T-helper 9 cell (primary cell): Measurements from ENCODE around the gene SAP25.
A peak's percentile ranks its signal among the peaks of the same experiment; 100 is the strongest.
"Not testable (repeated sequence)": the region's sequence is repeated elsewhere in the genome, so short reads cannot be mapped to it uniquely, and the experiment has no call there.

ENCODE experiments used
- DNase-seq: peaks from one replicate; pipeline ENCODE4 v3.0.0-alpha.2; 2020

SAP25 gene

GRCh38 chr7:100575206-100575631, 1.5 kb upstream of the SAP25 start:
- DNase-seq = no peak

GRCh38 chr7:100574362-100575205, 884 bp upstream of the SAP25 start:
- no peak for DNase-seq

DNA sequence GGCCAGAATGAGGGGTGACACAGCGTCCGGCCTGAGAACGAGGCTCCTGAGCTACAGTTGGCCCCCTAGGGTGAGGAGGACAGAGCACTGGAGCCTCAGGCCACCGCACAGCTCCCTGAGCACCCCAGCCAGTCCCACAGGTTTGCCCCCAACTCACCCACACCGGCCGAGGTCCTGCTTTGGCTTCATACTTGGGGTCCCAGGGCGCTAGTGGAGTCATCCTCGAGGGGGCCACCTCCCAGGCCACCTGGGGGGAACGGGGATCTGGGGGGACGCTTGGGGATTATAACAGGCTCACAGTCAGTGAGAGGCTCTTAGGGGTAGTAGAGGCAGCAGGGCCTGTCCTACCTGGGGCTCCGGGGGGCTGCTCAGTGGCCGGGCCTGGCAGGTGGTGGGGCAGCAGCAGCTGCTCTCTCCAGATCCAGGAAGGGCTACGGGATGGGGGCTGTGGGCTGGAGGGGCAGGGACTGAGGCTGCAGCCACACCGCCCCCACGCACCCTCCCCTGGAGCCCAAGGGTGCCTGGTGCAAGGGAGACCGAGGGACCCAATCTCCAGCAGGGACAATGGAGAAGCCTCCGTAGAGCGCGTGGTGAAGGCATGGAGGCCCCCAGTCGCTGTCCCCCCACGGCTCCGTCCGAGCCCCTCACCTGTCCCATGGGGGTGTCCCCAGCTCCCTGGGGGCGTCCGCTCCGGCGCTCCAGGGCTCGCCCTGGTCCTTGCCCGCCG, 588 bp downstream of the SAP25 start:
- DNase-seq = no peak

GRCh38 chr7:100572281-100572948, 1.3 kb downstream of the SAP25 start:
- DNase-seq = no peak

DNA sequence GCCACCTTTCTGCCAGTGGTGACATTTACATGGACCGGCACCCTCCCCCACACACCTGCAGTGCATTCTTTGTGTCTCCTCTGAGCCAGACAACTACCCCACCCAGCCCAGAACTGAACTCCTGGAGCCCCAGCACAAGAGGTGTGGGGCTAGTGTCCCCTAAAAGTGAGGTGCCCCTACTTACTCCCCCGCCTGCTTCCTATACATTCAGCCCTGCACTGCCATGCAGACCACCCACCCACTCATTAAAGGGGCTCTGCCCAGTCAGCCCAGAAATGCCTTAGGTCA, 1.9 kb downstream of the SAP25 start:
- DNase-seq = no peak

DNA sequence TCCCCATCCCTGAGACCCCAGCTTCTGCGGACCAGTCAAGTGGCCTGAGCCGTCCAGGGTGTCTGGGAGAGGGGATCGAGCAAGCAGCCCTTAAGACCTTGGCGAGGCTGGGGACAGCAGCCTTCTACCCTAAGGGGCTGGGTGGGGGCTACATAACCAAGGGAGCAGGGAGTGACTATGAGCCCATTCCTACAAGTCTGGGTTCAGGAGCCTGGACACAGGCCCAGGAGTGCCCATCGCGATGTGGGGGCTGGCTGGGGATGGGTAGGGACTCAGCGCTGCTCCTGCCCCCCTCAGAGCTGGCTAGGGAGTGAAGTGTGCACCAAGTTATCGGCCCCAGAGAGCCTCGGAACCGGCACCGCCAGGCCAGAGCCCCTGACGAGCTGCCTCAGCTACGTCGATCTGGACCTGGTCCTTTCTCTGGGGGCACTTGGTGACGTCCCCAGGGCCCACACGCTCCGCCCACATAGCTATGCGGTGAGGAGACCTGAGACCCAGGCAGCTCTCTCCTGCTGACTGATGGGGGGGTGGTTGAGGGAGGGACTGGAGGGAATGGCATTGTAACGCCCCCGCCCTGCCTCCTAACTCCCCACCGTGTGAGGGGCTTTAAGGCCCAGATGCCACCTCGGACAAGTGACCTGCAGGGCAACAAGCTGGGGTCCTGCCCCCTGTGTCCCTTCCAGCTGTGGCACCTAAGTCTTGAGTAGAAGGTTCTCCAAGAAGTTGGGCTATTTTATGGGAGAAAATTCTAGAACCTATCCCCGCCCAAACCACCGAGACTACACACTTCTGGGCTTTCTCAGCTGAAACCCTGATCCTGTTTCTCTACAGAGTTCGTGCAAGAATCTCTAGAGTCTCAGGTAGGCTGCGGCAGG, 2.5 kb downstream of the SAP25 start:
- no peak for DNase-seq

DNA sequence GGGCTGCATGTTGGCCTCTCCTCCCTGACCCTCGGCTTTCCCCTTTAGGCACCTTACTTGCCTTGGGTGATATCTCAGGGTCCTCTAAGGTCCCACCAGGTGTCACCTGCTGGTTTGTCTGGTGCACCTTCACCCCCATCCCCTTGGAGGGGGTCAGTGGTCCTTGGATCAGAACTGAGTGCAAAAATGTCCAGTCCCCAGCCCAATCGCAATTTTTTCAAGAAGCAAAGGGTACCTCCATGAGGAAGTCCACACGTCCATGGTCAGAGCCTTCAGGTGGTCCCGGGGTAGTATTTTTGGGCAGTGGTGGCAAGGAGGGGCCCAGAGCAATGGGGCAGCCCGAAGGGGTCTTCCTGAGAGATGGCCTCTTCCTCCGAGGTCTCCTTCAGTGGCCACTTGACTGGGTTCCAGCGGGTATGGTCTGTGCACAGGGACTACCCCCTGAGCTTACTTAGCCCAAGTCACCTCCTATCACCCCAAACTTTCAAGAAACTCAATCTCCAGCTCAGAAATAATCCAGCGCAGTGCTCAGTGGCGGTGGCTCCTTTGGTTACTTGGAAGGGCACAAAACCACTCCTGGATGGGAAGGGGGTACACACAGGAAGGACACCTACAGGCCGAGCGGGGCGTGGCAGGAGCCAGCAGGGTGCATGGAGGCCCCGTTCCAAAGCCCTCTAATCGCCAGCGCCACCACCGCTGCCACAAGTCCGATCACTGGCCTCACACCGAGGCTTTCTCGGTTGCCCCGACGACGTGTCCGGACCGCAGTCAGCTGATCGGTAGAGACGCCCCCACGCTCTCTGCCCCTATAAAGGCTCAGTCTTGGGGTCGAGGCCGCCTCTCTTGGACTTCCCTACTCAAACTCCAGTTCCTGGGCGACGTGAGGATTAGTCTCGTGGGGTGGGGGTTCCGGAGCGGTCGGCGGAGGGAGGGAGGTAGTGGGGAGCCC, 4.5 kb downstream of the SAP25 start:
- peak; percentile 34 for DNase-seq

DNA sequence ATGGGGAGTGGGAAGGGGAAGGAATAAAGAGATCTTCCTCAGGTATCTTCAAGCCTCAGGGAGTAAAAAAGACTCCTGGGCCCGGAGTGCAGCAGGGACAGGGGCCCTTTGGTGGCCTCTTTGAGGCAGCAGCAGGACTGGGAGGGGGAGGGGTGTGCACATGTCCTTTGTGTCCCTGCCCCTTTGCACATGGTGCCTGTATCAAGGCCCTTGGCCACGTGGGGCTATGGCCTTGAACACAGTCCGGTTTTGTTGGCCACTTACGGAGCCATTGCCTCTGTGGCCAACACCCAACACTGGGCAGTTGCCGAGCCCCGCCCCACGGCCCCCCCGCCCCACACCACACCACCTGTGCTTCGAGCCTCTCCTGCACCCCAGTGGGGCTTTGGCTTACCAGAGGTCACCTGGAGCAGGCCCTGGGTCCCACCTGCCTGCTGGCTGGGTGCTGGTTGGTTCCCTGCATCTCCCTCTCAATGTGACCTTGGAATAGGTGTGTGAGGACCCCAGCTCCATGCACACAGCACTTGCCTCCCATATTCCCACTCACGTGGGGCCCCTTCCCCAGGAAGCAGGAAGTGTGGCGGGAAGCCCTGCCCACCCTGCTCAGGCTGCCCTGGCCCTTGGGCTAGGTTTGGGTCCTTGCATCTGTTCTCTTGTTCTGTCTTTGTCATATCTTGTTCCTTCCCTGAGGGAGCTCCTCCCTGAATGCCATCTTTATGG, 5.4 kb downstream of the SAP25 start:
- DNase-seq = no peak

DNA sequence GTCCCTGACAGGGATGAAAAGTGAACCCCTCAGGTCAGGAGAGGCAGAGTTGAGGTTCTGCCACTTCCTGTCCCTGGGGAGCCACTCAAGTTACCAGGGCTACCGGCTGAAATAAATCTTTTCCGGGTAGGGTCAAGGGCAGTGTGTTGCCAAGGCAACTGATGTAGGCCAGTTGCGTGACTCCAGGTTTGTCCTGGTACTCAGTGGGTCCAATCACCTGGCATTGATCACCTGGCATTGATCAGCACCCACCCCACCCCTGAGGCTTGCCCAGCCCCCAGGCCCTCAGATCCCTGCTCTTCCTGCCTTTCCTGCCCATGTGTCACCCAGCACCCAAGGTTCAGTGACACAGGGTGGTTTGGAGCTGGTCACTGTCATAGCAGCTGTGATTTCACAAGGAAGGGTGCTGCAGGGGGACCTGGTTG, 5.9 kb downstream of the SAP25 start:
- DNase-seq = no peak

GRCh38 chr7:100567031-100567730, 6.5 kb downstream of the SAP25 start:
- DNase-seq = no peak

- DNase-seq = no peak
These were observed 7.6 kb downstream of the SAP25 start for GRCh38 chr7:100566018-100566531.

DNA sequence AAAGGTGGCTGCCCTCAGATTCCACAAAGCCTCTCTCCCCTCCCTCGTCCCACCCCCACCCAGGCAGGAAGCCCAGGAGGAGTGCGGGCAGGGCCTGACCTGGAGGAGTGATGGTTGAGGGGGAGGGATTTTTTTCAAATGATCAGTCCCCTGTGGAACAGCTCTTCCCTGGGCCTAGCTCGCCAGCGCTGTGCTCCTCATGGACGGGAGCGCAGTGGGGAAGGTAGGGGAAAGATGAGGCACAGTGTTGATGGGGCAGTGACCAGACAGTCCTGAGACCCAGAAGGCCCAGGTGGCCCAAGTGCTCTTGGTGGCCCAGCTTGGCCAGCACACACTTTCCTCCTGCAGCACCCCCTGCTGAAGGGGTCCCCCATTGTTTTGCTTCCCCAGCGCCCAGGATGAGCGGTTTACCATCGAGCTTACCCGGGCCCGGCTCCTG, 8.5 kb downstream of the SAP25 start:
- DNase-seq = no peak

GRCh38 chr7:100564405-100564804, 9.3 kb downstream of the SAP25 start:
- DNase-seq = not testable (repeated sequence)

- DNase-seq = peak; percentile 83
These were observed 9.8 kb downstream of the SAP25 start for GRCh38 chr7:100563809-100564400.

DNA sequence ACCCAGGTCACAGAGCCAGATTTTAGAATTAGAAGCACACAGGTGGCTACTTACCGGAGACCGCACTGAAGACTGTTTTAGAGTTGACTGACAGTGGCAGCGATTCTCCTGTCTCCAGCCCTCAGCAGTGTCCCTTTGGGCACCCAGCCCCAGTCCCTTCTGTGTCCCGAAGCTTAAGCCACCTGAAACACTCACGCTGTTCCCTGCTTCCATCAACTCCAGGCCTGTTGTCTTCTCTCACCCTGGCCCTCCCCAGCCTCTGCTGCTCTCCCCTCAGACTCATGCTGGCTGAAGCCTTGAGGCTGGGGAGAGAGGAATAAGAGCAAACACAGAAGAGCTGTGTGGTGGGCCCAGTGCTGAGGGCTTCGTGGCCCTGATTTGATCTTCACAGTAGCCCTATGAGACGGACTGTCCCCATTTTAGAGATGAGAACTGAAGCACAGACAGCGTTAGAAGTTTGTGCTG, 10.6 kb downstream of the SAP25 start:
- no peak for DNase-seq

- no peak for DNase-seq
These were observed 11.3 kb downstream of the SAP25 start for GRCh38 chr7:100562195-100563099.

DNA sequence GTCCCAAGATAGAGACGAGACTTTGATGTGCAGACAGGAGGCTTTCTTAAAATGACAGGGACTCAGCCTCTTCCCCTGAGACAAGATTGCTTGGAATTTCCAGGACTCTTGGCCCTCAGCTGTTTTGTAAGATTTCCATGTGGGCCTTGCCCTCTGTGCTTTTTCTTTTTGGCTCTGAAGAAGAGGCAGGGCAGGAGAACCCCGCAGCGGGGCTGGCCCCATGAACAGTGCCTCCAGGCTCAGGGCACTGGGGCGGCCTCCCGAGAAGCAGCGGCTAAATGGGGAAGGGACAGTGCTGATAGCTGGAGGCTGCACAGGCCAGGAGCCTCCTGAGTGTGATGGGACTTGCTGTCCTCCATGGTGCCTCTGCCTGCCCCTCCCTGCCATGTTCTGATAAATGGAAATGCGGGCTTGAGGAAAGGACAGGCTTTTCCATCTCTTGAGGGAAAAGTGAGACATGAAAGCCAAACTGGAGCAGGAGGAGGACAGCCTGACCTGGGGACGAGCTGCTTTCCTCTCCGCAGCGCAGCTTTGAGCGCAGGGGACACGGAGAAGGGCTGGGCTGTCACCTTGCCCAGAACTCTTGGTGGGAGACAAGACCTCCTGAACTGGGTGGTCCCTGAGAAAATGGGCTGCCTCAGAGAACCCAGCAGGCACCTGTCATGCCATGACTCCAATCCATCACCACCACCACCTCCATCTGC, 12.1 kb downstream of the SAP25 start:
- DNase-seq = no peak

GRCh38 chr7:100559127-100559526, 14.6 kb downstream of the SAP25 start:
- DNase-seq = no peak
